DOHH2 (cell line): ENCODE data around the gene AKAP13.

Experiments
- CTCF ChIP-seq: fragments of 200-600 bp; sonication (generic); IDR thresholded peaks from one replicate; pipeline ENCODE4 v1.5.1; 2014; ENCODE audit warnings: antibody characterized with exemption, mild to moderate bottlenecking, low read depth, low read length; ENCODE audit not compliant: poor library complexity, severe bottlenecking
- EZH2phosphoT487 ChIP-seq: fragments of 200-600 bp; sonication (generic); IDR thresholded peaks from 2 replicates; pipeline ENCODE4 v1.6.1; 2017; ENCODE audit warnings: borderline replicate concordance, mild to moderate bottlenecking, antibody characterized with exemption, low read length, moderate library complexity, mixed read lengths

DNA sequence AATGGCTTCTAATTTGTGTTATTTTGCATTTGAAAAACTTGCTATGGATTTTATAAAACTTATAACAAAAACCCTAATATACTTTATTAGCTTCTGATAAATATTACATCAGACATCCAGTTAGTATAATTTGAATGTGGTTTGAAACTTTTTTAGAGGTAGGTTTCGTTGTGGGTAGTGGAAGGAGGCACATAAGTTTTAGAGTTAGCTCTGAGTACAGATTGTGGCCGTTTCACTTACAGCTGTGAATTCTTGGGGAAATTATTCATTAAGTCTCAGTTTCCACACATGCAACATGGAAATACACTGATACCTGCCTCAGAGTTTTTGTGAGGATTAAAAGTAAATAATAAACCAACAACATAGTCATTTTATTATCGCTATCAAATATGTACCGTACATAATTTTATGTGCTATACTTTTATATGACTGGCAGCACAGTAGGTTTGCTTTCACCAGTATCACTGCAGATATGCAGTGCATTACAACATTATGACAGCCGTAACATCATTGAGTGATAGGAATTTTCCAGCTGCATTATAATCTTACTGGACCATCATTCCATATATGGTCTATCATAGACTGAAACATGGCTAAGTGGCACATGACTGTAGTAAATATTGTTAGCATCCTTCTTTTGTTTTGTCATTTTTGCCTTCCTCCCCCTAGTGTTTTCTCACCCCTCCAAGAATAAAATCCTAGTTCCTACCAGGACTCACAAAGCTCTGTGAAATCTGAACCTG, 175.6 kb downstream of the AKAP13 start:
- TF ChIP-seq CTCF (no peak), EZH2phosphoT487 (no peak)
